ENCODE measurements around the gene EARS2.

The EARS2 gene

GRCh38 chr16:23499801-23500200 is 57.3 kb downstream of the EARS2 start:
- Histone ChIP-seq H3K9ac (ENCODE audit: low read length) (no peak overlapping the region; the same call in 1 of the 2 replicates), H4K20me1 (ENCODE audit: insufficient read depth, low read length) (no peaks in the 10 kb centered on the region), H3K79me2 (ENCODE audit: insufficient read depth, low read length) (peaks cover 78% of the 10 kb centered on the region), H3K4me1 (ENCODE audit: insufficient read depth, low read length, severe bottlenecking) (peaks cover 78% of the 10 kb centered on the region), H3K36me3 (ENCODE audit: insufficient read depth, low read length) (peaks cover 43% of the 10 kb centered on the region; the same call in 1 of the 2 replicates), H3K27me3 (ENCODE audit: insufficient read depth, low read length) (no peaks in the 10 kb centered on the region), H3F3A (ENCODE audit: insufficient read depth, low read length) (no peaks in the 10 kb centered on the region), H2AFZ (ENCODE audit: low read length) (no peak overlapping the region), H3K4me3 (ENCODE audit: low read depth, low read length, poor library complexity, severe bottlenecking) (no peak overlapping the region), H3K4me2 (ENCODE audit: low read length) (peak overlapping the region; percentile 43), H3K9me2 (ENCODE audit: low read depth, low read length) (no peaks in the 10 kb centered on the region), H3K9me3 (ENCODE audit: low read length) (no peaks in the 10 kb centered on the region), H3K27ac (ENCODE audit: low read depth, low read length, poor library complexity, severe bottlenecking) (peak overlapping the region; percentile 32)
- TF ChIP-seq CTCF (IDR thresholded peaks at IDR 0.05; ENCODE audit: low read length) = no peak

GRCh38 chr16:23498863-23499262 is 58.3 kb downstream of the EARS2 start:
- H3K4me2 ChIP-seq (ENCODE audit: low read length) = no peak overlapping the region
- H3K27ac ChIP-seq (ENCODE audit: low read depth, low read length, poor library complexity, severe bottlenecking) = no peak overlapping the region
- H3K4me1 ChIP-seq (ENCODE audit: insufficient read depth, low read length, severe bottlenecking) = peaks cover 68% of the 10 kb centered on the region
- peaks cover 69% of the 10 kb centered on the region for H3K79me2 ChIP-seq (ENCODE audit: insufficient read depth, low read length)
- no peaks in the 10 kb centered on the region for H4K20me1 ChIP-seq (ENCODE audit: insufficient read depth, low read length)
- H3K27me3 ChIP-seq (ENCODE audit: insufficient read depth, low read length) = no peaks in the 10 kb centered on the region
- no peak for TF ChIP-seq EZH2 (IDR thresholded peaks at IDR 0.05; ENCODE audit: borderline replicate concordance, low read length)
- no peak for TF ChIP-seq CTCF (IDR thresholded peaks at IDR 0.05; ENCODE audit: low read length)
- H3K9ac ChIP-seq (ENCODE audit: low read length) = no peak overlapping the region
- peaks cover 52% of the 10 kb centered on the region for H3K36me3 ChIP-seq (ENCODE audit: insufficient read depth, low read length)
- H3K4me3 ChIP-seq (ENCODE audit: low read depth, low read length, poor library complexity, severe bottlenecking) = no peak overlapping the region
- no peaks in the 10 kb centered on the region for H3K9me3 ChIP-seq (ENCODE audit: low read length)
- no peak overlapping the region for H2AFZ ChIP-seq (ENCODE audit: low read length)
- no peaks in the 10 kb centered on the region for H3K9me2 ChIP-seq (ENCODE audit: low read depth, low read length)
- no peaks in the 10 kb centered on the region for H3F3A ChIP-seq (ENCODE audit: insufficient read depth, low read length)

- Histone ChIP-seq H3K27ac (ENCODE audit: low read depth, low read length, poor library complexity, severe bottlenecking) (peak overlapping the region; percentile 41), H2AFZ (ENCODE audit: low read length) (no peak overlapping the region), H3K9ac (ENCODE audit: low read length) (peak overlapping the region; percentile 17; the same call in 1 of the 2 replicates), H3K36me3 (ENCODE audit: insufficient read depth, low read length) (peaks cover 60% of the 10 kb centered on the region), H3F3A (ENCODE audit: insufficient read depth, low read length) (no peaks in the 10 kb centered on the region), H3K9me3 (ENCODE audit: low read length) (no peaks in the 10 kb centered on the region), H3K4me3 (ENCODE audit: low read depth, low read length, poor library complexity, severe bottlenecking) (no peak overlapping the region), H3K4me1 (ENCODE audit: insufficient read depth, low read length, severe bottlenecking) (peaks cover 57% of the 10 kb centered on the region), H3K79me2 (ENCODE audit: insufficient read depth, low read length) (peaks cover 56% of the 10 kb centered on the region), H4K20me1 (ENCODE audit: insufficient read depth, low read length) (no peaks in the 10 kb centered on the region), H3K4me2 (ENCODE audit: low read length) (peak overlapping the region; percentile 37), H3K9me2 (ENCODE audit: low read depth, low read length) (no peaks in the 10 kb centered on the region), H3K27me3 (ENCODE audit: insufficient read depth, low read length) (no peaks in the 10 kb centered on the region)
- TF ChIP-seq CTCF (IDR thresholded peaks at IDR 0.05; ENCODE audit: low read length) = no peak
- no peak for TF ChIP-seq EZH2 (IDR thresholded peaks at IDR 0.05; ENCODE audit: borderline replicate concordance, low read length)
Observed at GRCh38 chr16:23497543-23497868, 59.6 kb downstream of the EARS2 start.

Measured in OCI-LY1 (cell line).